ENCODE results near the gene PPP1R3D. TPM values are rescaled to one million over a fixed set of nuclear protein-coding genes. Genes with fewer than 3 reads are reported as not detected.

PPP1R3D gene
- total and polyA plus RNA-seq, 2 of the 8 experiments (the other 6 are each of a cell fraction or from before 2014, with no cell fraction given) = 1.4 to 3.9 TPM

- no peak overlapping the region for H3K4me2 ChIP-seq (ENCODE audit: insufficient read depth in 1 of 2, low read depth in 2 of 2, low read length in 2 of 2)
- ChIA-PET POLR2A (ENCODE audit: partially characterized antibody) (no interaction called here), CTCF (ENCODE audit: partially characterized antibody) (no interaction called here)
- FAIRE-seq = no peak
- H3K56ac ChIP-seq (replicated peaks; ENCODE audit: insufficient read length, low read depth, low read length) = no peak overlapping the region
- H4K91ac ChIP-seq (replicated peaks; ENCODE audit: insufficient read length, low read length) = no peak overlapping the region
- H2BK120ac ChIP-seq (replicated peaks; ENCODE audit: low read depth, low read length) = no peak overlapping the region
- no peak overlapping the region for H2BK5ac ChIP-seq (ENCODE audit: low read depth, low read length)
- H2AFZ ChIP-seq (ENCODE audit: low read length) = no peak overlapping the region
- no peaks in the 10 kb centered on the region for H3K9me3 ChIP-seq (ENCODE audit: insufficient read depth in 2 of 2, low read depth in 1 of 2, low read length in 1 of 2)
- no peak overlapping the region for H2BK15ac ChIP-seq (ENCODE audit: low read length)
- H3K23ac ChIP-seq (ENCODE audit: insufficient read length) = no peak overlapping the region
- no peak overlapping the region for H3K27ac ChIP-seq (ENCODE audit: low read depth, low read length)
- H3K23me2 ChIP-seq (ENCODE audit: low read depth, low read length) = no peaks in the 10 kb centered on the region
- no peaks in the 10 kb centered on the region for H3K4me1 ChIP-seq (replicated peaks in 1 of 4; ENCODE audit: control insufficient read depth in 3 of 4, insufficient read depth in 4 of 4, low read length in 3 of 4)
- no peak overlapping the region for H3K14ac ChIP-seq (ENCODE audit: insufficient read length)
- H4K20me1 ChIP-seq (replicated peaks in 1 of 2; ENCODE audit: control insufficient read depth in 1 of 2, insufficient read depth in 2 of 2, low read length in 2 of 2) = no peaks in the 10 kb centered on the region
- H3K4ac ChIP-seq (replicated peaks; ENCODE audit: insufficient read length, low read depth, low read length) = no peak overlapping the region
- no peak overlapping the region for H2BK12ac ChIP-seq (ENCODE audit: low read depth, low read length)
- H4K5ac ChIP-seq (ENCODE audit: insufficient read length, low read depth, low read length) = no peak overlapping the region
- H3K79me1 ChIP-seq (ENCODE audit: low read depth, low read length) = no peaks in the 10 kb centered on the region
- H3K36me3 ChIP-seq (ENCODE audit: control insufficient read depth in 2 of 4, insufficient read depth in 4 of 4, low read length in 3 of 4) = no peaks in the 10 kb centered on the region
- H3K18ac ChIP-seq (ENCODE audit: extremely low read depth, low read length) = no peak overlapping the region
- H4K8ac ChIP-seq (ENCODE audit: extremely low read depth, insufficient read depth, low read length) = no peak overlapping the region
- no peak for DNase-seq (ENCODE audit: low read depth in 1 of 2, low spot score in 2 of 2)
- no peak overlapping the region for H3K9ac ChIP-seq (replicated peaks in 1 of 4; ENCODE audit: extremely low read depth in 1 of 4, low read depth in 3 of 4, low read length in 3 of 4)
- H3K79me2 ChIP-seq (ENCODE audit: control insufficient read depth in 1 of 2, insufficient read depth in 2 of 2, low read length in 2 of 2) = no peaks in the 10 kb centered on the region
- H2BK20ac ChIP-seq (ENCODE audit: low read length) = no peak overlapping the region
- H3K27me3 ChIP-seq (replicated peaks in 1 of 4; ENCODE audit: control insufficient read depth in 3 of 4, extremely low read depth in 1 of 4, insufficient read depth in 3 of 4, low read length in 3 of 4) = peaks cover 0 to under 1% (median 0%) of the 10 kb centered on the region in 4 experiments; a peak in 1 of 7 replicates
- no peak overlapping the region for H3K4me3 ChIP-seq (ENCODE audit: extremely low read depth in 1 of 4, insufficient read depth in 2 of 4, low read depth in 3 of 4, low read length in 4 of 4)
- H2AK5ac ChIP-seq (ENCODE audit: low read depth, low read length) = no peak overlapping the region
- TF ChIP-seq POLR2A (IDR thresholded peaks at IDR 0.05; ENCODE audit: control extremely low read depth in 1 of 2, low read depth in 2 of 2, low read length in 2 of 2) = no peak
- TF ChIP-seq ATF2 (IDR thresholded peaks at IDR 0.05; ENCODE audit: low read length) = no peak
- no peak for TF ChIP-seq SIRT6 (IDR thresholded peaks at IDR 0.05; ENCODE audit: low read length)
- TF ChIP-seq MAX (IDR thresholded peaks at IDR 0.05) = no peak
- TF ChIP-seq YY1 (IDR thresholded peaks at IDR 0.05; ENCODE audit: low read depth, low read length) = no peak
- no peak for TF ChIP-seq MAFK (IDR thresholded peaks at IDR 0.05; ENCODE audit: low read depth, low read length)
- no peak for TF ChIP-seq RNF2 (IDR thresholded peaks at IDR 0.05; ENCODE audit: borderline replicate concordance, low read depth, low read length, missing control alignments, poor library complexity, severe bottlenecking)
- TF ChIP-seq TAF1 (IDR thresholded peaks at IDR 0.05; ENCODE audit: low read depth, low read length) = no peak
- TF ChIP-seq KDM1A (IDR thresholded peaks at IDR 0.05; ENCODE audit: borderline replicate concordance, low read length) = no peak
- TF ChIP-seq POU5F1 (IDR thresholded peaks at IDR 0.05; ENCODE audit: low read depth, low read length) = no peak
- TF ChIP-seq CHD1 (IDR thresholded peaks at IDR 0.05; ENCODE audit: low read depth, low read length) = no peak
- TF ChIP-seq CBX8 (IDR thresholded peaks at IDR 0.05; ENCODE audit: borderline replicate concordance, low read depth, low read length) = no peak
- no peak for TF ChIP-seq CTBP2 (IDR thresholded peaks at IDR 0.05; ENCODE audit: borderline replicate concordance, insufficient read depth, insufficient read length, low read length)
- TF ChIP-seq E2F6 (IDR thresholded peaks at IDR 0.05) = no peak
These were observed 14.2 kb downstream of the PPP1R3D start for GRCh38 chr20:59925899-59926298.

Measured in H1 (cell line).